ENCODE data around the gene FOXF1.

GRCh38 chr16:86547286-86547685, 37.0 kb downstream of the FOXF1 start:
- no peak for TF ChIP-seq CTCF (IDR thresholded peaks at IDR 0.05; ENCODE audit: borderline replicate concordance, extremely low read depth, low read length, poor library complexity, severe bottlenecking)
- TF ChIP-seq EZH2 (IDR thresholded peaks at IDR 0.05; ENCODE audit: borderline replicate concordance, low read depth, low read length, severe bottlenecking) = no peak
